ENCODE data around the gene PGLYRP1.

PGLYRP1 gene

GRCh38 chr19:45975306-45976070 lies 47.4 kb downstream of the PGLYRP1 start:
- H3K4me1 ChIP-seq (ENCODE audit: insufficient read depth, low read length), result peaks cover 9% of the 10 kb centered on the region
- H3K36me3 ChIP-seq (ENCODE audit: insufficient read depth, low read length), result no peaks in the 10 kb centered on the region

GRCh38 chr19:45973553-45974338 lies 49.1 kb downstream of the PGLYRP1 start, which contains the start of gene NOVA2:
Gene NOVA2, minus strand, starts transcription at chr19:45973865. Its CDS starts 514 bp downstream, at chr19:45973351.
- H3K4me1 ChIP-seq (ENCODE audit: insufficient read depth, low read length), result peaks cover 9% of the 10 kb centered on the region
- H3K36me3 ChIP-seq (ENCODE audit: insufficient read depth, low read length), result no peaks in the 10 kb centered on the region
- no peaks in the 10 kb centered on the region for H3K9me3 ChIP-seq (ENCODE audit: control insufficient read depth, insufficient read depth, low read length)
- peak within 1 kb of the TSS; percentile 45; the same call in 1 of the 2 replicates for H3K9ac ChIP-seq (ENCODE audit: low read depth, low read length)

More at GRCh38 chr19:45975306-45976070, 47.4 kb downstream of the PGLYRP1 start:
- H3K9me3 ChIP-seq (ENCODE audit: control insufficient read depth, insufficient read depth, low read length), result no peaks in the 10 kb centered on the region
- no peak overlapping the region for H3K9ac ChIP-seq (ENCODE audit: low read depth, low read length)

- no peaks in the 10 kb centered on the region for H3K36me3 ChIP-seq (ENCODE audit: insufficient read depth, low read length)
- peak overlapping the region; percentile 35; the same call in 1 of the 2 replicates for H3K9ac ChIP-seq (ENCODE audit: low read depth, low read length)
- H3K4me1 ChIP-seq (ENCODE audit: insufficient read depth, low read length), result peaks cover 9% of the 10 kb centered on the region
- no peaks in the 10 kb centered on the region for H3K9me3 ChIP-seq (ENCODE audit: control insufficient read depth, insufficient read depth, low read length)
Observed at GRCh38 chr19:45972947-45973540, 49.8 kb downstream of the PGLYRP1 start.

- peaks cover 9% of the 10 kb centered on the region for H3K4me1 ChIP-seq (ENCODE audit: insufficient read depth, low read length)
- H3K9ac ChIP-seq (ENCODE audit: low read depth, low read length), result peak overlapping the region; percentile 35; the same call in 1 of the 2 replicates
- H3K9me3 ChIP-seq (ENCODE audit: control insufficient read depth, insufficient read depth, low read length), result no peaks in the 10 kb centered on the region
- H3K36me3 ChIP-seq (ENCODE audit: insufficient read depth, low read length), result no peaks in the 10 kb centered on the region
Observed at GRCh38 chr19:45972081-45972946, 50.5 kb downstream of the PGLYRP1 start.

- Histone ChIP-seq H3K9me3 (ENCODE audit: control insufficient read depth, insufficient read depth, low read length) (no peaks in the 10 kb centered on the region), H3K9ac (ENCODE audit: low read depth, low read length) (no peak overlapping the region), H3K4me1 (ENCODE audit: insufficient read depth, low read length) (peaks cover 9% of the 10 kb centered on the region), H3K36me3 (ENCODE audit: insufficient read depth, low read length) (no peaks in the 10 kb centered on the region)
Observed at GRCh38 chr19:45971260-45971902, 51.5 kb downstream of the PGLYRP1 start.

- no peaks in the 10 kb centered on the region for H3K36me3 ChIP-seq (ENCODE audit: insufficient read depth, low read length)
- no peak overlapping the region for H3K9ac ChIP-seq (ENCODE audit: low read depth, low read length)
- H3K4me1 ChIP-seq (ENCODE audit: insufficient read depth, low read length), result peaks cover 9% of the 10 kb centered on the region
- no peaks in the 10 kb centered on the region for H3K9me3 ChIP-seq (ENCODE audit: control insufficient read depth, insufficient read depth, low read length)
Observed at GRCh38 chr19:45969676-45970075, 53.2 kb downstream of the PGLYRP1 start.
